Effector memory CD8-positive, alpha-beta T cell (primary cell): ENCODE measurements around the gene KIAA0319L.
"Not testable (repeated sequence)": the region's sequence is repeated elsewhere in the genome, so short reads cannot be mapped to it uniquely, and the experiment has no call there.

Source experiments
- ATAC-seq: fragments of 150-1000 bp; cut with Tn5 transposase; replicated peaks from 2 replicates; pipeline ENCODE4 v1.10.0; 2021; ENCODE audit warnings: mild to moderate bottlenecking, moderate library complexity
- DNase-seq, 3 experiments: peaks; one replicate each; pipeline ENCODE4 v3.0.0; 2021
- H3K27ac Mint-ChIP-seq, 2 donors: one replicate each; pipeline ENCODE4 v1.8.0; 2022; ENCODE audit warnings: mild to moderate bottlenecking in 2 of 2, mixed read lengths in 2 of 2, moderate library complexity in 2 of 2
- H3K27me3 Mint-ChIP-seq, 2 donors: one replicate each; pipeline ENCODE4 v1.8.0; 2022; ENCODE audit warnings: mixed read lengths in 2 of 2
- H3K36me3 Mint-ChIP-seq: one replicate; pipeline ENCODE4 v1.8.0; 2022; ENCODE audit warnings: mild to moderate bottlenecking, moderate library complexity, mixed read lengths; ENCODE audit not compliant: insufficient read depth
- H3K4me1 Mint-ChIP-seq, 2 donors: one replicate each; pipeline ENCODE4 v1.8.0; 2022; ENCODE audit warnings: low read depth in 2 of 2, mixed read lengths in 2 of 2
- H3K4me3 Mint-ChIP-seq, 2 donors: one replicate each; pipeline ENCODE4 v1.8.0; 2022; ENCODE audit warnings: mild to moderate bottlenecking in 2 of 2, mixed read lengths in 2 of 2, moderate library complexity in 2 of 2
- H3K9me3 Mint-ChIP-seq, 2 donors: one replicate each; pipeline ENCODE4 v1.8.0; 2022; ENCODE audit warnings: mixed read lengths in 2 of 2

Gene KIAA0319L

DNA sequence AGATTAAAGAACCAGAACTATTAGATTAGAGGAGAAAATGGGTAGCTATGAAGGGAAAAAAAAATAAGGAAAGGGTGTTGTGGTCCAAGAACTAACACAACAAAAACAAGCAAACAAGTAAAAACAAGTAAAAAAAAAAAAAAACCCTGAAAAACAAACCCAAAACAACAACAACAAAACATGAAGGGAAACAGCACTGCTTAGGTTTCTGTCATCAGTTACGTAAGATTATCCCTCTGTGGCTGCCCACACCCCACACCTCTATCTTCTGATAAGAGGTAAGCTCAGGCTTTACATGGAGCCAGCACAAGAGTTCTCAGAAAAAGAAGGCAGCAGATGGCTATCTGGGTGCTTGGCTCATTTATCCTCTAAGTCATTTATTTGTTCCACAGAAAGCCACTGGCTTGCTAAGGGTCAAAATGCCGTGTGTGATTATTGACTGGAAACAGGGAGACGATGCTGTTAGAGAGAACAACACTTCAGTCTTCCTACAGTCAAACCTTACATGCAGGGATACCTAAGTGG is 57.5 kb downstream of the KIAA0319L start:
- H3K27ac Mint-ChIP-seq, result peak overlapping the region; percentile 91
- H3K4me1 Mint-ChIP-seq, result peaks cover 20 to 38% of the 10 kb centered on the region in 2 donors
- DNase-seq (peak; percentile 10 to 26 (median 14)), ATAC-seq (peak; percentile 98)
- H3K9me3 Mint-ChIP-seq, result no peaks in the 10 kb centered on the region
- H3K4me3 Mint-ChIP-seq, result peak overlapping the region; percentile 20 to 47
- H3K27me3 Mint-ChIP-seq, result no peaks in the 10 kb centered on the region
- H3K36me3 Mint-ChIP-seq, result peaks cover 2% of the 10 kb centered on the region

DNA sequence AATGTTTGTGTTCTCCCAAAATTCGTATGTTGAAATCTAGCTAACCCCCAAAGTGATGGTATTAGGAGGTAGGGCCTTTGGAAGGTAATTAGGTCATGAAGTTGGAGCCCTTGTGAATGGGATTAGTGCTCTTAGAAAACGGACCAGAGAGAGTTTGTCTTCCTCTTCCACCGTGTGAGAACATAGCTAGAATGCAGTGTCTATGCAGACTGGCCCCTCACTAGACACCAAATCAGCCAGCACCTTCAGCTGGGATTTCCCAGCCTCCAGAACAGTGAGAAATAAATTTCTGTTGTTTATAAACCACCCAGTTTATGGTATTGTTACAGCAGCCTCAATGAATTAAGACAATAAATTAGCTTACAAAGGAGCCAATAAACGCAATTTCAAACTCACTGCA is 58.0 kb downstream of the KIAA0319L start:
- H3K4me1 Mint-ChIP-seq, result peaks cover 18 to 38% of the 10 kb centered on the region in 2 donors
- peak overlapping the region; percentile 20 to 47 for H3K4me3 Mint-ChIP-seq
- H3K36me3 Mint-ChIP-seq, result peaks cover 2% of the 10 kb centered on the region
- H3K9me3 Mint-ChIP-seq, result no peaks in the 10 kb centered on the region
- ATAC-seq (peak; percentile 66), DNase-seq (no peak)
- H3K27me3 Mint-ChIP-seq, result no peaks in the 10 kb centered on the region
- peak overlapping the region; percentile 91 for H3K27ac Mint-ChIP-seq

DNA sequence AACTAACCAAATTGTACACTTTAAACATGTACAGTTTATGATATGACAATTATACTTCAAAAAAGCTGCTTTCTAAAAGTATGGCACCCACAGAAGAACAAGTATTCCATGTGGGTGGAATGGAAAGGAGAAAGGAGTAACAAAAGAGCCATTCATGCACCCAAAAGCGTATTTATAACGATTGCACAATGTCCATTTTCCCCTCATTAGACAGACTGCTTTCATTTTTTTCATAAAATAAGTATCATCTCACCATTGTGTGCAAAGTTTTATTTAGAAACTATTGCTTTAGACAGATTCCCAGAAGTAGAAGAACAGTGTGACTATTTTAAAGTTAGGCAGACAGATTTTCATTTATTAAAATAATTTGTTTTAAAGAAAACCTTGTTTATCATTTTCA is 59.6 kb downstream of the KIAA0319L start:
- Mint-ChIP-seq H3K27ac (no peak overlapping the region), H3K4me1 (peaks cover 18 to 32% of the 10 kb centered on the region in 2 donors), H3K4me3 (no peak overlapping the region), H3K36me3 (peaks cover 2% of the 10 kb centered on the region), H3K27me3 (no peaks in the 10 kb centered on the region), H3K9me3 (no peaks in the 10 kb centered on the region)
- DNase-seq (no peak), ATAC-seq (no peak)

DNA sequence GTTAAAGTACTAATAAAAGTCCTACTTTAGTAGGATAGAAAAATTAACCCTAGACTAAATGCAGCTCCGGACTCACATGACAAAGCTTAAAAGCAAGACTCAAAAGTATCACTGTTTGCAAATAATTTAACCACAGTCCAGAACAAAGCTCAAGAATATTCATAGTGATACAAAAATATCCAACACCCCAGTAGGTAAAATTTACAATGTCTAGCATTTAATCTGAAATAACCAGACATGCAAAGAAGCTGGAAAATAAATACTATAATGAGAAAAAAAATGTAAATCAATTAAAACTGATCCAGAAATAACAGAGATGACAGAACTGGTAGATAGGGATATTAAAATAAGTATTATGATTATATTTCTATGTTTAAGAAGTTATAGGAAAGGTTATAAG is 67.0 kb downstream of the KIAA0319L start:
- Mint-ChIP-seq H3K27ac (no peak overlapping the region), H3K36me3 (no peaks in the 10 kb centered on the region), H3K9me3 (peaks cover 0 to 2% of the 10 kb centered on the region in 2 donors), H3K27me3 (no peaks in the 10 kb centered on the region), H3K4me1 (peaks cover 6 to 20% of the 10 kb centered on the region in 2 donors), H3K4me3 (no peak overlapping the region)
- no peak for ATAC-seq
- no peak for DNase-seq

DNA sequence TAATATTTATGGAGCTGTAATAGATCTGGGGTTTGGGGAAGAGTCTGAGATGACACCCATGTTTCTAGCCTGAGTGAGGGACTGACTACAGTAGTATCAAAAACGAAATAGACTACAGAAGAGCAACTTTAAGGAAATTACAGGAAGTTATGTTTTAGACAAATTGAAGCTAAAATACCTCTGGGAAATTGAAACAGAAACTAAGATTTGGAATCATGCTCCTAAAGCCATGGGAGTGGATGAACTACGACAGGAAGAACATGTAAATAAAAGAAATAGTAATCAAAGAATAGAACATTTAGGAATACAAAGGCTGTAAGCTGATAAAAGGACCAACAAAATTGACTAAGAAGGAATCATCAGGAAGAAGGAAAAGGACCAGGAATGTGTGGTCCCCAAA is 68.9 kb downstream of the KIAA0319L start:
- ATAC-seq (no peak), DNase-seq (no peak)
- H3K9me3 Mint-ChIP-seq, result peaks cover 0 to 2% of the 10 kb centered on the region in 2 donors
- peak overlapping the region in 1 of 2 donors; percentile 32 for H3K27ac Mint-ChIP-seq
- H3K4me1 Mint-ChIP-seq, result peaks cover 6 to 25% of the 10 kb centered on the region in 2 donors
- no peak overlapping the region for H3K4me3 Mint-ChIP-seq
- H3K27me3 Mint-ChIP-seq, result no peaks in the 10 kb centered on the region
- H3K36me3 Mint-ChIP-seq, result no peaks in the 10 kb centered on the region

DNA sequence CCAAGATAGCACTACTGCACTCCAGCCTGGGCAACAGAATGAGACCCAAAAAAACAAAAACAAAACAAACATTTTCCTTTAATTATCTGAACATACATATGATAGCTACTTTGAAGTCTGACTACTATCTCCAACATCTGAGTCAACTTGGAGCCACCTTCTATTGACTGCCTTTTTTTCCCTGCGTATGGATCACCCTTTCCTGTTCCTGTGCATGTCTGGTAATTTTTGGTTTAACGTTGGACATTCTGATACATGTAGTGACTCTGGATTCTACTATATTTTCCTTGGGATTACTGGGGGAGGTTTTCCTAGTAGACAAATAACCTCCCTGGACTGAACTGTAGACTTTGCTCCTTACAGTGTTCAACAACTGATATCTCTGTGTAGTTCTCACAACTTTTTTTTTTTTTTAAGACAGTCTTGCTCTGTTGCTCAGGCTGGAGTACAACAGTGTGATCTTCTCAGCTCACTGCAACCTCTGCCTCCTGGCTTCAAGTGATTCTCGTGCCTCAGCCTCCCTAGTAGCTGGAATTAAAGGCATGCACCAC is 70.3 kb downstream of the KIAA0319L start:
- no peak for ATAC-seq
- Mint-ChIP-seq H3K36me3 (no peaks in the 10 kb centered on the region), H3K9me3 (peaks cover 0 to 2% of the 10 kb centered on the region in 2 donors)

DNA sequence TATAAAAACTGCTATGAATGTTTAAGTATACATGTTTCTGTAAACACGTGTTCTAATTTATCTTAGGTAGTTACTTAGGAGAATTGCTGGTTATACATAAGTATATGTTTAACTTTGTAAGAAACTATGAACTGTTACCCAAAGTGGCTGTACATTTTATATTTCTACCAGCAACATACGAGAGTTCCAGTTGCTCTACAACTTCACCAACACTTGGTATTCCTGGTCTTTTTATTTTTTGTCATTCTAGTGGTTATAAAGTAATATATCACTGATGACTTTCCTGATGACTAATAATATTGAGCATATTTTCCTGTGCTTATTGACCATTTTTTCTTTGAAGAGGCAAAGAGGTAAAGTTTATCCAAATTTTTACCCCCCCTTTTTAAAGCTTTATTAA is 76.0 kb downstream of the KIAA0319L start:
- peaks cover 7% of the 10 kb centered on the region for H3K36me3 Mint-ChIP-seq
- ATAC-seq (no peak), DNase-seq (no peak)
- H3K4me1 Mint-ChIP-seq, result peaks cover 0 to 19% of the 10 kb centered on the region in 2 donors
- H3K4me3 Mint-ChIP-seq, result no peak overlapping the region
- no peaks in the 10 kb centered on the region for H3K27me3 Mint-ChIP-seq
- H3K9me3 Mint-ChIP-seq, result no peaks in the 10 kb centered on the region
- H3K27ac Mint-ChIP-seq, result no peak overlapping the region

More for the DNA sequence above, 70.3 kb downstream of the KIAA0319L start:
- Mint-ChIP-seq H3K27ac (peak overlapping the region in 1 of 2 donors; percentile 63), H3K4me3 (no peak overlapping the region), H3K4me1 (peaks cover 6 to 27% of the 10 kb centered on the region in 2 donors), H3K27me3 (no peaks in the 10 kb centered on the region)
- DNase-seq, result no peak

DNA sequence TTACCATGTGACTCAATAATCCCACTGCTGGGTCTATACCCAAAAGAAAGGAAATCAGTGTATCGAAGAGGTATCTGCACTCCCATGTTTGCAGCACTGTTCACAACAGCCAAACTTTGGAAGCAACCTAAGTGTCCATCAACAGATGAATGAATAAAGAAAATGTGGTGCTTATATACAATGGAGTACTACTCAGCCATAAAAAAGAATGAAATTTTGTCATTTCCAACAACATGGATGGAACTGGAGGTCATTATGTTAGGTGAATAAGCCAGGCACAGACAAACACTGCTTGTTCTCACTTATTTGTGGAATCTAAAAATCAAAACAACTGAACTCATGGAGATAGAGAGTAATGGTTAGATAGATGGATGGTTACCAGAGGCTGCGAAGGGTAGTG is 79.3 kb downstream of the KIAA0319L start:
- H3K36me3 Mint-ChIP-seq, result peaks cover 17% of the 10 kb centered on the region
- H3K4me3 Mint-ChIP-seq, result no peak overlapping the region
- no peaks in the 10 kb centered on the region for H3K27me3 Mint-ChIP-seq
- no peak overlapping the region for H3K27ac Mint-ChIP-seq
- ATAC-seq, result no peak
- H3K9me3 Mint-ChIP-seq, result no peaks in the 10 kb centered on the region
- no peak for DNase-seq
- peaks cover 0 to 6% of the 10 kb centered on the region in 2 donors for H3K4me1 Mint-ChIP-seq

DNA sequence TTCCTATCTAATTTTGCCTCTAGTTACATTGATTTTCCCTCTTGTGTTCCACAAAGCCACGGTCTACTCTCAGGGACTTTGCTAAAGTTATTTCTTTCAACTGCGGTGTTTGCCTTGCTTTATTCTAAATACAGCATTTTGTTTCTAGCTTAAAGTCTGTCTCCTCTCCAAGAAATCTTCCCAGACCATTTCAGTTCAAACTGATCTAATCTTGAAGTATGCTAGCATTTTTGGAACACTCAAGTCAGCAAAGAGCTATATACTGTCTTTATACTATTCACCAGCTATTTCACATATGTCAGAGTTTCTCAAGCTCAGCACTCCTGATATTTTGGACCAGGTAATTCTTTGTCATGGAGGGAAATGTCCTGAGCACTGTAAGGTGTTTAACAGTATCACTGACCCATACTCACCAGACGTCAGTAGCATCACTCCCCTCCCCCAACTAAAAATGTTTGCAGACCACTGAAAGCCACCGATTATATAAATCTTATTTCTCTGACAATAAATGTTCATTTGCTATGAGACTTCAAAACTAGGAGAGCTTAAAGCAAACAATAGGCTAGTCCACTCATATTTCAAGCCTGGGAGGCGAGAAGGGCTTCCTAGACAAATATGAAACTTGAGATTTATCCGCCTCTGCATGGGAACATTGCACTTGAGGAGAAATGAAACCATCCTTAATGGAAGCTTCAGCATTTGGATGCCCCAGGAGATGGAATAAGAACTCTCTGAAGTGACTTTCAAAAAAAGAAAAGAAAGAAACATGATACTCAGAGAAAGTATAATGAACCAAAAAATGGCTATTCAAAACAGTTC is 81.1 kb downstream of the KIAA0319L start:
- H3K27ac Mint-ChIP-seq, result no peak overlapping the region
- DNase-seq, result no peak
- H3K4me3 Mint-ChIP-seq, result no peak overlapping the region
- peaks cover 0 to 6% of the 10 kb centered on the region in 2 donors for H3K4me1 Mint-ChIP-seq
- no peaks in the 10 kb centered on the region for H3K9me3 Mint-ChIP-seq
- H3K27me3 Mint-ChIP-seq, result no peaks in the 10 kb centered on the region
- H3K36me3 Mint-ChIP-seq, result peaks cover 23% of the 10 kb centered on the region
- ATAC-seq, result no peak

DNA sequence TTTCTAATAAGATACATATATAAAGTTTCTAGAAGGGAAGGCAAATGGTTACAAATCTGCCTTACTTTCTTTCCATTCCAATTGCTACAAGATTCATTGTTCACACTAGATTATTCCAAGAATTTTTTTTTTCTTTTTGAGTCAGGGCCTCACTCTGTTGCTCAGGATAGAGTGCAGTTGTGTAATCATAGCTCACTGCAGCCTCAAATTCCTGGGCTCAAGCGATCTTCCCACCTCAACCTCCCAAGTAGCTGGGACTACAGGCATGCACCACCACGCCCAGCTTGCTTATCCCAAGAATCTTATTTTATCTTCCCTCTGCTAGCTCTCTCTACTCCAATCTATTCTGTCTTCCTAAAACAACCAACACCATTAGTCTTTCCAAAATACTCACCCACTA is 81.8 kb downstream of the KIAA0319L start:
- DNase-seq (no peak), ATAC-seq (no peak)
- Mint-ChIP-seq H3K27ac (peak overlapping the region in 1 of 2 donors; percentile 13), H3K36me3 (peaks cover 27% of the 10 kb centered on the region), H3K27me3 (no peaks in the 10 kb centered on the region), H3K4me3 (no peak overlapping the region), H3K4me1 (peaks cover 0 to 6% of the 10 kb centered on the region in 2 donors), H3K9me3 (no peaks in the 10 kb centered on the region)

DNA sequence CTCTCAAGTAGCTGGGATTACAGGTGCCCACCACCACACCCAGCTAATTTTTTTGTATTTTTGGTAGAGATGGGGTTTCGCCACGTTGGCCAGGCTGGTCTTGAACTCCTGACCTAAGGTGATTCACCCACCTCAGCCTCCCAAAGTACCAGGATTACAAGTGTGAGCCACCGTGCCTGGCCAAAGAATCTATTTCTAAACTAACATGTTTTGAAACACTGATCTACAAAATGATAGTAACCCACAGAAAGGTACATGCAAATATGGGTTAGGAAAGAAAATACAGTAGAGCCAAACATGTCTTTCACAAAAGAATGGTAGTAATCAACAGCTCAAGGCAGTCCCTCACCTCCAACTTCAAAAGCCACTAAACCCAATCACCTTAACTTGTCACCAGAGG is 84.0 kb downstream of the KIAA0319L start:
- not testable (repeated sequence) for H3K9me3 Mint-ChIP-seq, H3K27me3 Mint-ChIP-seq, DNase-seq, ATAC-seq, H3K27ac Mint-ChIP-seq, H3K4me3 Mint-ChIP-seq
- peaks cover 33% of the 10 kb centered on the region for H3K36me3 Mint-ChIP-seq
- peaks cover 4 to 14% of the 10 kb centered on the region in 2 donors for H3K4me1 Mint-ChIP-seq

DNA sequence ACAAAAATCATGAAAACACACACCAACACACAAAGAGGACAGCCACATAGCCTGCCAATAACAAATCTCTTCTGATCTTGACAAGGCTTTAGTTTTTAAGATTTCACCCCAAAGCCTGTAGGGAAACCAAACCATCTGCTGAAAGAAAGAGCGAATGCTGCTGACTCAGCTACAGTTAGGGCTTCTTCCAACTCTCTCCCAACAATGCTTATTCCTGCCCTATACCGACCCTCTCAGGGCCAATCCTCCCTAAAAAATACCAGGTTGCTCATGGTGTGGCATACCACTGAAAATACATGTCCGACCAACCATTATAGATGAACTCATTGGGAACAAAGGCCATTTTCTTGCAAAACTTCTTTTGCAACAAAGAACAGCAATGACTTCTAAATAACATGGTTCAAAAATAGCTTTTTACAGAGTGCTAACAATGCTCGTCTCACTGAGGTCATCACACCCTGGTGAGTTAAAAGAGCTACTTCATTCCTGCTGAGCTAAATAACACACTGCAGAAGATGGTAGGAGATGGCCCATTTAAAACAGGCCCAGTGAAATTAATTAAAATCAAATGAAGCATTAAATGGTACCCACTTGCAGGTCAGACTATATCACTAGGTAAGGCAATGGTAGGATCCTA is 86.1 kb downstream of the KIAA0319L start:
- Mint-ChIP-seq H3K27me3 (no peaks in the 10 kb centered on the region), H3K9me3 (no peaks in the 10 kb centered on the region), H3K4me3 (no peak overlapping the region), H3K4me1 (peaks cover 5 to 10% of the 10 kb centered on the region in 2 donors), H3K27ac (no peak overlapping the region), H3K36me3 (peaks cover 29% of the 10 kb centered on the region)
- ATAC-seq (no peak), DNase-seq (no peak)

DNA sequence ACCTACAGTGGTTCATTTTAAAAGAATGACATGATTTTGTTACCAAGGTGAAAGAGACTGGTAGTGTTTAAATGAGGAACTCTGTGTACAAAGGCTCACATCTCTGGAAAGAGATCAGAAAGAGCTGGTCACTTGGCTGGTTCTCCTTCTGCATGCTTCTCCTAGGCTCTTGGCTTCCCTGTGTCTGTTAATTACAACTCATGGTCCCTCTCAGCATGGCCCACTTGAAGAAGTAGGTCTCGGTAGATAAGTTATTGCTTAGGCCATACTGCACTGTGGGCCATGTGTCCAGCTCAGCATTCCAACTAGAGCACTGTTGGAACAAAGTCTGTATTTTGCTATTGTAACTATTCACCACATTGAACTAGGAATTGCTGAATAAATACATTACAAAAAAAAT is 91.1 kb downstream of the KIAA0319L start:
- Mint-ChIP-seq H3K36me3 (peaks cover 17% of the 10 kb centered on the region), H3K9me3 (no peaks in the 10 kb centered on the region), H3K27me3 (no peaks in the 10 kb centered on the region), H3K4me3 (no peak overlapping the region), H3K4me1 (peaks cover 6 to 10% of the 10 kb centered on the region in 2 donors), H3K27ac (peak overlapping the region; percentile 10 to 14)
- no peak for ATAC-seq
- DNase-seq, result no peak
